SK-N-SH (cell line): ENCODE measurements around the gene SLC6A11.

Experiments used
- CTCF ChIP-seq: fragments of 200-600 bp; sonication (generic); IDR thresholded peaks from 2 replicates; pipeline ENCODE4 v1.6.1; 2017; ENCODE audit warnings: antibody characterized with exemption, mild to moderate bottlenecking, moderate library complexity
- EP300 ChIP-seq, 2 experiments: IDR thresholded peaks; 2 replicates each; pipeline versions ENCODE4 v1.4.0 to v1.6.1; 2012; ENCODE audit warnings: borderline replicate concordance in 1 of 2, low read depth in 1 of 2, low read length in 1 of 2
- EZH2phosphoT487 ChIP-seq: fragments of 200-600 bp; sonication (generic); IDR thresholded peaks from 2 replicates; pipeline ENCODE4 v1.6.1; 2017; ENCODE audit warnings: low read depth, mixed run types, mild to moderate bottlenecking, antibody characterized with exemption, moderate library complexity, borderline replicate concordance
- NFIC ChIP-seq: IDR thresholded peaks from 2 replicates; pipeline ENCODE4 v1.4.0; 2012; ENCODE audit warnings: borderline replicate concordance
- SIN3A ChIP-seq: IDR thresholded peaks from 2 replicates; pipeline ENCODE4 v1.6.1; 2012; ENCODE audit warnings: low read depth, mild to moderate bottlenecking, low read length, moderate library complexity, borderline replicate concordance

GRCh38 chr3:10983219-10983916 is 167.3 kb downstream of the SLC6A11 start:
- TF ChIP-seq CTCF = peak; percentile 80
- TF ChIP-seq EP300 (IDR thresholded peaks at IDR 0.05; ENCODE audit: borderline replicate concordance in 1 of 2, low read depth in 1 of 2, low read length in 1 of 2) = no peak
- no peak for TF ChIP-seq NFIC
- no peak for TF ChIP-seq SIN3A
- no peak for TF ChIP-seq EZH2phosphoT487
